ENCODE data around the gene NKX1-2. TPM values are rescaled to one million over a fixed set of nuclear protein-coding genes. Genes with fewer than 3 reads are reported as not detected.

Gene NKX1-2
- total RNA-seq, 1 experiment from 2014 or later = 0.36 TPM

- Histone ChIP-seq H3K79me2 (ENCODE audit: low read length) (no peaks in the 10 kb centered on the region), H3K27me3 (ENCODE audit: low read length) (no peaks in the 10 kb centered on the region), H3K4me3 (ENCODE audit: low read length) (no peak overlapping the region), H3K9me3 (ENCODE audit: low read length) (no peaks in the 10 kb centered on the region), H3K9ac (ENCODE audit: low read length) (no peak overlapping the region), H3K9me2 (replicated peaks; ENCODE audit: low read length) (no peaks in the 10 kb centered on the region), H3K36me3 (ENCODE audit: low read depth, low read length) (no peaks in the 10 kb centered on the region), H3K27ac (ENCODE audit: low read length) (no peak overlapping the region), H3K4me2 (ENCODE audit: low read length) (no peak overlapping the region), H4K20me1 (ENCODE audit: low read length) (no peaks in the 10 kb centered on the region), H3K4me1 (ENCODE audit: insufficient read depth, low read length) (no peaks in the 10 kb centered on the region), H2AFZ (ENCODE audit: low read length) (no peak overlapping the region), H3F3A (ENCODE audit: low read length, unreplicated experiment) (no peaks in the 10 kb centered on the region)
- TF ChIP-seq EZH2 (IDR thresholded peaks at IDR 0.05; ENCODE audit: low read length, unreplicated experiment) = no peak
- no peak for TF ChIP-seq CTCF (conservative IDR thresholded peaks at IDR 0.05; ENCODE audit: low read depth, low read length)
- no peak for TF ChIP-seq EZH2phosphoT487 (IDR thresholded peaks at IDR 0.05; ENCODE audit: borderline replicate concordance, low read length)
- no peak for ATAC-seq
- BruUV-seq (replicated peaks) = no TSS peak
- intact Hi-C loops (cut with micrococcal nuclease) = no loop called here
- no peak for DNase-seq
- POLR2A ChIA-PET (ENCODE audit: unreplicated experiment) = no interaction called here
- CTCF ChIA-PET = no interaction called here
Measured at GRCh38 chr10:124495725-124496124, 45.9 kb upstream of the NKX1-2 start.

DNA sequence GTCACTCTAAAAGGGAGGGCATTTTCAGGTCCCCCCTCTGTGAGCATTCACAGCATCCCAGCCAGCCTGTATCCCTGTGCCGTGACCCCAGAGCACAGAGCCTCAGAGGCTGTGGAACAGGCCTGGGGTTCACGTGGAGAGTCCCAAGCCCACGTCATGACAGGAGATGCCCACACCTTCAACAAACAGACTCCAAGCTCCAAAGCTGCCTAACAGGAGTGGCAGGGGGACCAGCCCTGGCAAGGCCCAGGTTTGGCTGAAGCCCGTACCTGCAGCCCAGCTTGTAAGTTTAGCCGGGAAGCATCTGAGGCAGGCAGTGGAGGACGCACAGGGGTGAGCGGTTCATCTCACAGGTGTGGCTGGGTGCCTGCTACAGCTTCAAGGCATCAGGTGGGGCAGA lies 45.3 kb upstream of the NKX1-2 start:
- no TSS peak for BruUV-seq (replicated peaks)
- Histone ChIP-seq H3K4me1 (ENCODE audit: insufficient read depth, low read length) (no peaks in the 10 kb centered on the region), H3K9me2 (replicated peaks; ENCODE audit: low read length) (no peaks in the 10 kb centered on the region), H3K27me3 (ENCODE audit: low read length) (no peaks in the 10 kb centered on the region), H3K36me3 (ENCODE audit: low read depth, low read length) (no peaks in the 10 kb centered on the region), H2AFZ (ENCODE audit: low read length) (no peak overlapping the region), H3K79me2 (ENCODE audit: low read length) (no peaks in the 10 kb centered on the region), H3F3A (ENCODE audit: low read length, unreplicated experiment) (no peaks in the 10 kb centered on the region), H3K4me3 (ENCODE audit: low read length) (no peak overlapping the region), H4K20me1 (ENCODE audit: low read length) (no peaks in the 10 kb centered on the region), H3K27ac (ENCODE audit: low read length) (peak overlapping the region; percentile 9; the same call in 1 of the 2 replicates), H3K9ac (ENCODE audit: low read length) (no peak overlapping the region), H3K9me3 (ENCODE audit: low read length) (no peaks in the 10 kb centered on the region), H3K4me2 (ENCODE audit: low read length) (no peak overlapping the region)
- no peak for TF ChIP-seq EZH2 (IDR thresholded peaks at IDR 0.05; ENCODE audit: low read length, unreplicated experiment)
- TF ChIP-seq CTCF (conservative IDR thresholded peaks at IDR 0.05; ENCODE audit: low read depth, low read length) = no peak
- TF ChIP-seq EZH2phosphoT487 (IDR thresholded peaks at IDR 0.05; ENCODE audit: borderline replicate concordance, low read length) = no peak
- DNase-seq (peak; percentile 23), ATAC-seq (peak; percentile 50)
- CTCF ChIA-PET = no interaction called here
- POLR2A ChIA-PET (ENCODE audit: unreplicated experiment) = no interaction called here
- intact Hi-C loops (cut with micrococcal nuclease) = no loop called here

DNA sequence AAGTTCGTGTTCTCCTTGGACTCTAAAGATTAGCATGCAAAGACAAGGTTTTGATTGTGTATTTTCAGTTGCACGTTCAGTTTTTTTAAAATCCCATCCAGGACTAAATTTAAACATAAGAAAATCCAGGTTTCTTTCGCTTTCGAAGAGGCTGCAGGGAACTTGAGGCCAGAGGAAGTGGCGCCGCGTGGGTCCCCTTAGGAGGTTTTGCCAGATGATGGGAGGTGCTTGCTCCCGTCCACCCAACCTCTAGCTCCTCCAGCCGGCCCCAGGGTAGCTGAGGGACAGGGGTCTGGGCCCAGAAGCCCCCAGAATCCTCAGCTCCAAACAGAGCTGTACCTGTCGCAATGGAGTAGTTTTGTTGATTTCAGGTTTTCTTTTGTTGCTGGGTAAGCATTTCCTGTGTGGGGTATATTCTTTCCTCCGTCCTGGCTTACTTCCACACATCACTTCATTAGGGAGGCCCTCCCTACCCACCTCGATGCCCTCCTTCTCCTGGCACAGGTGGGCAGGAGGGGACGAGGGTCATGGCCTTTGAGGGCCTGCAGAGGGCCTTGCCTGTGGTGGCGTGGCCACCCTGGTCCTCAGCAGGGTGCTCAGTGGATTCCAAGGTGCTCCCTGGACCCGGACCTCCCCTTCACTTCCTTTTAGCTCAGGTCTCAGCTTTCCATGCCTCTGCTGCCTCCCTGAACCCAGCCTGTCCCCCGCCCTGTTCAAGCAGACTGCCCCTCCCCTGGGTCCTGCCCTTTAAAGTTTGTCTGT lies 44.4 kb upstream of the NKX1-2 start:
- ATAC-seq (no peak), DNase-seq (no peak)
- Histone ChIP-seq H4K20me1 (ENCODE audit: low read length) (no peaks in the 10 kb centered on the region), H3K9ac (ENCODE audit: low read length) (no peak overlapping the region), H3K79me2 (ENCODE audit: low read length) (no peaks in the 10 kb centered on the region), H3K27ac (ENCODE audit: low read length) (peak overlapping the region; percentile 9; the same call in 1 of the 2 replicates), H2AFZ (ENCODE audit: low read length) (no peak overlapping the region), H3F3A (ENCODE audit: low read length, unreplicated experiment) (no peaks in the 10 kb centered on the region), H3K36me3 (ENCODE audit: low read depth, low read length) (no peaks in the 10 kb centered on the region), H3K4me3 (ENCODE audit: low read length) (no peak overlapping the region), H3K27me3 (ENCODE audit: low read length) (no peaks in the 10 kb centered on the region), H3K4me2 (ENCODE audit: low read length) (no peak overlapping the region), H3K9me3 (ENCODE audit: low read length) (no peaks in the 10 kb centered on the region), H3K4me1 (ENCODE audit: insufficient read depth, low read length) (no peaks in the 10 kb centered on the region), H3K9me2 (replicated peaks; ENCODE audit: low read length) (no peaks in the 10 kb centered on the region)
- BruUV-seq (replicated peaks) = no TSS peak
- TF ChIP-seq EZH2phosphoT487 (IDR thresholded peaks at IDR 0.05; ENCODE audit: borderline replicate concordance, low read length) (no peak), CTCF (conservative IDR thresholded peaks at IDR 0.05; ENCODE audit: low read depth, low read length) (no peak), EZH2 (IDR thresholded peaks at IDR 0.05; ENCODE audit: low read length, unreplicated experiment) (no peak)
- intact Hi-C loops (cut with micrococcal nuclease) = no loop called here
- POLR2A ChIA-PET (ENCODE audit: unreplicated experiment) = no interaction called here
- CTCF ChIA-PET = no interaction called here
